IMR-90 (cell line): ENCODE measurements around the gene RTL1. TPM values are rescaled to one million over a fixed set of nuclear protein-coding genes. Genes with fewer than 3 reads are reported as not detected.

Experiments
- ATAC-seq: fragments of 200-7000 bp; cut with Tn5 transposase; 2 replicates; pipeline ENCODE4 v1.9.1; 2020; ENCODE audit warnings: low read depth, mild to moderate bottlenecking, moderate library complexity
- BruUV-seq: library from RNA; stranded (reverse); fragments of 400-500 nt; replicated peaks from 2 replicates; lab custom pipeline; 2021; lab: Mats Ljungman, UMichigan
- CTCF ChIA-PET: fragments of 300-600 bp; formaldehyde crosslinking; extraction: SDS; loops from one replicate; lab custom pipeline; 2021; ENCODE audit warnings: antibody characterized with exemption; lab: Yijun Ruan, JAX
- POLR2A ChIA-PET: fragments of 300-600 bp; sonication (Branson Sonifier 250); formaldehyde crosslinking; loops from one replicate; lab custom pipeline; 2022; ENCODE audit warnings: antibody characterized with exemption; ENCODE audit not compliant: unreplicated experiment; lab: Charles Lee
- DNase-seq: peaks from one replicate; pipeline ENCODE4 v3.0.0; 2013
- H2AFZ ChIP-seq: replicated peaks from 2 replicates; pipeline ENCODE3; 2013; ENCODE audit warnings: low read length, mild to moderate bottlenecking; ENCODE audit not compliant: poor library complexity
- H2AK5ac ChIP-seq: 2 replicates; pipeline ENCODE4 v1.6.1; 2013; ENCODE audit warnings: low read depth, low read length, inconsistent platforms
- H2AK9ac ChIP-seq: replicated peaks from 2 replicates; pipeline ENCODE3; 2013; ENCODE audit warnings: mild to moderate bottlenecking, low read depth, low read length, moderate library complexity; ENCODE audit not compliant: poor library complexity
- H2BK120ac ChIP-seq: 2 replicates; pipeline ENCODE4 v1.6.1; 2013; ENCODE audit warnings: low read depth, low read length, inconsistent platforms
- H2BK15ac ChIP-seq: 3 replicates; pipeline ENCODE4 v1.6.1; 2013; ENCODE audit warnings: low read depth, low read length, inconsistent platforms
- H2BK20ac ChIP-seq: 2 replicates; pipeline ENCODE4 v1.6.1; 2013; ENCODE audit warnings: low read depth, mild to moderate bottlenecking, inconsistent platforms, low read length, moderate library complexity
- H2BK5ac ChIP-seq: 2 replicates; pipeline ENCODE4 v1.6.1; 2013; ENCODE audit warnings: mild to moderate bottlenecking, low read depth, low read length, inconsistent platforms; ENCODE audit not compliant: poor library complexity, severe bottlenecking
- H3K14ac ChIP-seq: replicated peaks from 2 replicates; pipeline ENCODE4 v1.6.1; 2013; ENCODE audit warnings: low read depth, low read length, inconsistent platforms
- H3K18ac ChIP-seq: 2 replicates; pipeline ENCODE4 v1.6.1; 2013; ENCODE audit warnings: low read depth, low read length, control low read depth
- H3K23ac ChIP-seq: 2 replicates; pipeline ENCODE4 v1.6.1; 2013; ENCODE audit warnings: low read depth, low read length, inconsistent platforms
- H3K27ac ChIP-seq: 2 replicates; pipeline ENCODE4 v1.5.1; 2013; ENCODE audit warnings: mild to moderate bottlenecking, control low read depth, low read length; ENCODE audit not compliant: insufficient read depth
- H3K27me3 ChIP-seq: 2 replicates; pipeline ENCODE4 v1.6.1; 2013; ENCODE audit warnings: low read length; ENCODE audit not compliant: control insufficient read depth, insufficient read depth
- H3K36me3 ChIP-seq: 2 replicates; pipeline ENCODE4 v1.6.1; 2013; ENCODE audit warnings: low read length, mixed read lengths; ENCODE audit not compliant: control insufficient read depth, insufficient read depth
- H3K4ac ChIP-seq: 2 replicates; pipeline ENCODE4 v1.6.1; 2013; ENCODE audit warnings: low read depth, low read length, inconsistent platforms
- H3K4me1 ChIP-seq: 2 replicates; pipeline ENCODE4 v1.6.1; 2013; ENCODE audit warnings: low read length, mixed read lengths; ENCODE audit not compliant: control insufficient read depth, insufficient read depth
- H3K4me2 ChIP-seq: 2 replicates; pipeline ENCODE4 v1.6.1; 2013; ENCODE audit warnings: low read depth, mild to moderate bottlenecking, control low read depth, low read length, moderate library complexity
- H3K4me3 ChIP-seq: 2 replicates; pipeline ENCODE4 v1.5.1; 2013; ENCODE audit warnings: low read depth, mild to moderate bottlenecking, control low read depth, low read length, moderate library complexity; ENCODE audit not compliant: insufficient read depth
- H3K56ac ChIP-seq: 2 replicates; pipeline ENCODE4 v1.6.1; 2013; ENCODE audit warnings: low read length, inconsistent platforms; ENCODE audit not compliant: insufficient read depth; ENCODE audit errors: extremely low read depth
- H3K79me1 ChIP-seq, 2 experiments: 2 replicates each; pipeline ENCODE4 v1.6.1; 2013; ENCODE audit warnings: low read length in 2 of 2, inconsistent platforms in 1 of 2, low read depth in 1 of 2
- H3K9ac ChIP-seq: 2 replicates; pipeline ENCODE4 v1.6.1; 2013; ENCODE audit warnings: low read depth, low read length, control low read depth
- H3K9me1 ChIP-seq: 2 replicates; pipeline ENCODE4 v1.6.1; 2013; ENCODE audit warnings: low read length, inconsistent platforms; ENCODE audit not compliant: insufficient read depth
- H3K9me3 ChIP-seq: 2 replicates; pipeline ENCODE4 v1.6.1; 2013; ENCODE audit warnings: low read length; ENCODE audit not compliant: control insufficient read depth, insufficient read depth
- H4K20me1 ChIP-seq: 2 replicates; pipeline ENCODE4 v1.6.1; 2013; ENCODE audit warnings: low read length, inconsistent platforms; ENCODE audit not compliant: insufficient read depth
- H4K5ac ChIP-seq: 2 replicates; pipeline ENCODE4 v1.6.1; 2013; ENCODE audit warnings: mild to moderate bottlenecking, low read depth, low read length, control low read depth
- H4K8ac ChIP-seq, 2 experiments: 2 replicates each; pipeline ENCODE4 v1.6.1; 2013; ENCODE audit warnings: low read depth in 2 of 2, low read length in 2 of 2, control low read depth in 1 of 2, inconsistent platforms in 1 of 2
- H4K91ac ChIP-seq: 2 replicates; pipeline ENCODE4 v1.6.1; 2013; ENCODE audit warnings: low read depth, low read length, inconsistent platforms; ENCODE audit not compliant: insufficient read depth
- CEBPB ChIP-seq: IDR thresholded peaks from 2 replicates; pipeline ENCODE4 v1.6.1; 2012; ENCODE audit warnings: low read depth, low read length, improper control_type of control experiment
- FOS ChIP-seq: fragments of 150-350 bp; IDR thresholded peaks from 2 replicates; pipeline ENCODE4 v1.6.1; 2016; ENCODE audit warnings: low read depth, low read length
- MAZ ChIP-seq: IDR thresholded peaks from 2 replicates; pipeline ENCODE4 v1.6.1; 2012; ENCODE audit warnings: low read depth, mild to moderate bottlenecking, low read length, improper control_type of control experiment, moderate library complexity, borderline replicate concordance
- NFE2L2 ChIP-seq: fragments of 150-350 bp; IDR thresholded peaks from 2 replicates; pipeline ENCODE4 v1.6.1; 2016; ENCODE audit warnings: low read depth, mild to moderate bottlenecking, low read length
- WGBS, 2 experiments: methylation state at CpG; one replicate each; pipeline versions ENCODE4 v1.1.5 to v1.1.7; 2013; ENCODE audit warnings: missing lambda C conversion rate in 2 of 2; ENCODE audit not compliant: insufficient read length in 1 of 2; ENCODE audit errors: extremely low coverage in 2 of 2; 5-methylcytosine and 5-hydroxymethylcytosine counted together
- dilution Hi-C: fragments of 300-500 bp; cut with HindIII; formaldehyde crosslinking; loops from one replicate; pipeline ENCODE4 v1.14.3; 2018; ENCODE audit warnings: low sequenced_read_pairs; ENCODE audit not compliant: unreplicated experiment
- in situ Hi-C: fragments of 300-500 bp; cut with MboI; formaldehyde crosslinking; loops from 3 replicates; pipeline ENCODE4 v1.14.3; 2019; ENCODE audit warnings: low sequenced_read_pairs, inconsistent platforms, mixed read lengths
- intact Hi-C: fragments of 100-400 bp; cut with micrococcal nuclease; formaldehyde crosslinking; loops from 2 replicates; pipeline ENCODE4 v1.10.0; 2022
- polyA plus RNA-seq, 3 experiments: library from polyadenylated mRNA; depleted of rRNA; stranded (reverse); fragments of >200 nt; gene quantifications; 2 replicates each; pipeline ENCODE4 v1.2.3, GENCODE V29; 2012; ENCODE audit warnings: low replicate concordance in 1 of 3
- total RNA-seq: library from RNA; depleted of rRNA; stranded (reverse); fragments of >200 nt; gene quantifications from 2 replicates; pipeline ENCODE4 v1.2.3, GENCODE V29; 2012

RTL1 gene
- total and polyA plus RNA-seq, 2 of the 4 experiments (the other 2 are of a cell fraction): not detected

GRCh38 chr14:100893760-100894159 is 9.8 kb downstream of the RTL1 start:
- TF ChIP-seq MAZ (no peak), CEBPB (no peak), NFE2L2 (no peak), FOS (no peak)
- Histone ChIP-seq H2BK15ac (no peak overlapping the region), H3K36me3 (peaks cover 65% of the 10 kb centered on the region), H3K4me3 (no peak overlapping the region), H2BK5ac (no peak overlapping the region), H3K9me3 (no peaks in the 10 kb centered on the region), H3K4ac (no peak overlapping the region), H3K9ac (no peak overlapping the region), H3K23ac (no peak overlapping the region), H2AK5ac (no peak overlapping the region), H3K4me2 (no peak overlapping the region), H4K5ac (no peak overlapping the region), H3K27ac (no peak overlapping the region), H2AK9ac (no peak overlapping the region), H3K79me1 (peaks cover 7 to 27% of the 10 kb centered on the region in 2 experiments; a peak in 3 of 4 replicates), H4K8ac (no peak overlapping the region), H3K14ac (no peak overlapping the region), H2AFZ (no peak overlapping the region), H3K56ac (no peak overlapping the region), H3K9me1 (no peaks in the 10 kb centered on the region), H3K18ac (no peak overlapping the region), H3K4me1 (no peaks in the 10 kb centered on the region; the same call in 1 of the 2 replicates), H4K20me1 (peaks cover 30% of the 10 kb centered on the region), H2BK20ac (no peak overlapping the region), H3K27me3 (peaks cover 2% of the 10 kb centered on the region; the same call in 1 of the 2 replicates), H4K91ac (no peak overlapping the region), H2BK120ac (no peak overlapping the region)
- intact Hi-C loops (no loop called here), dilution Hi-C loops (no loop called here), in situ Hi-C loops (no loop called here)
- DNase-seq (no peak), ATAC-seq (no peak)
- no TSS peak for BruUV-seq
- ChIA-PET POLR2A (no interaction called here), CTCF (no interaction called here)
- WGBS, 2 experiments: 73% methylated on average over 3 of the region's 11 CpGs; no CpG with 5 or more reads in 1 of the 2 experiments
